ENCODE results near the gene CALD1. TPM values are rescaled to one million over a fixed set of nuclear protein-coding genes. Genes with fewer than 3 reads are reported as not detected.

The CALD1 gene
- total RNA-seq, 1 donor from 2014 or later: 237 TPM

DNA sequence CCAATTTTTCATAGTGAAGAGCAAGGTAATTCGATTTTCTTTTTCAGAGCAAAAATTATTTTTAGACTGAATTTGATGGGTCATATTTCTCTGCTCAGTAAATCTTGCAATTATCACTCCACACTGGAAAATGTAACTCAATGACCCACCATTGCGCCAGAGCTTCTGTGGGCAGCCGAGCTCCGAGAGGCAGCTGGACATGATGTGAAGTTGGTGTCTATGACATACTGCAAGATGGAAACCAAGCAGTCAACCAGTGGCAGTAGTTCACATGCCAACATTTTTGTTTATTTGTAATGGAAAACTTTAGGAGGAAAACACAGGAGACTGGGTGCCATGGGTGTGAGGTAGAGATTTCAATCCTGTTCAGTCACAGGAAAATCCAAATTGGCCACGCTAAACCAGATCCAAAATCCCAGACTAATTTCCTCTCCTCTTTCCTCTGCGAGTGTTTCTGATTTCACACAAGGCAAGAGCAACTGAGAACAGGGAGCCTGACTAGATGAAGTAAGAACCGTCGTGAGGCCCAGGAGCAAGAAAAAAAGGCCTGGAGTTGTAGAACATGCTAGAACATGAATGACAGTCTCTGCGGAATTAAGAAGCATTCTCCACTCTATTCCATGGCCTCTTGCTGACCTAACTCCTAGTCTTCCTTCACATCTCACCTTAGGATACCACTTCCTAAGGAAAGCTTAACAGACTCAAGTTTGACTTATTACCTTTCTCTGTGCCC lies 39.3 kb downstream of the CALD1 start:
- intact Hi-C loops (cut with DNase I): no loop called here
- DNase-seq (ENCODE audit: low spot score): no peak

DNA sequence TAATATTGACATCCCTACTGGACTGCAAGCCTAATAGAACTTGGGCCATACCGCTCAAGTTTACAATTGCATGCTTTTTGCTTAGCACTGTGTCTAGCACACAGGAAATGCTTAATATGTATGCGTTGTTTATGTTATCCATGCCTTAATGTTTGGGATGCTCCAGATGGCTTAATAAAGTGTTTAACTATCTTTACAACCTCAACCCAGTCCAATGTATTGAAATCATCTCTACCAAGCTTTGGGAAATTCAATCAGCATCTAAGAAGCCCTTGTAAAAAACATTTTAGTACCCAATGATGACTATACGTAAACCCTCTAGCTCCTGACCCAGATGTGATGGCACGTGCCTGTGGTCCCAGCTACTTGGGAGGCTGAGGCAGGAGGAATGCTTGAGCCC lies 40.0 kb downstream of the CALD1 start:
- intact Hi-C loops (cut with DNase I): no loop called here
- DNase-seq (ENCODE audit: low spot score): no peak

DNA sequence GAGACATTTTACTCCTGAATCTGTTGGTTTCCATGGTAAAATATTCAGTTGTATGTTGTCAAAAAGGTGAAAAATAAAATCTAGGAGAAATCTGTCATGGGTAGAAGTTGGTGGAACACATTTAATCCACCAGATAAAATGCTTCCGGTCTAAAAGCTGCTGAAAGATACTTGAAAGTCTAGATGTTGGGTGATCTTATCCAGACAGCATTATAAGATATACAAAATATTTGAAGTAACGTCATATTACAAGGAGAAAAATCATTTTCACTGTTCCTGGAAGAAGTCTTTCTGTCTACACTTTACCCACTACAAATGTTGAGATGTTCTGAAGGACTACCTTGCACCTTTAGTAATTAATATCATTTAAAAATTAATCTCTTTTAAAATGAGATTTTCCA lies 40.9 kb downstream of the CALD1 start:
- intact Hi-C loops (cut with DNase I): no loop called here
- no peak for DNase-seq (ENCODE audit: low spot score)

DNA sequence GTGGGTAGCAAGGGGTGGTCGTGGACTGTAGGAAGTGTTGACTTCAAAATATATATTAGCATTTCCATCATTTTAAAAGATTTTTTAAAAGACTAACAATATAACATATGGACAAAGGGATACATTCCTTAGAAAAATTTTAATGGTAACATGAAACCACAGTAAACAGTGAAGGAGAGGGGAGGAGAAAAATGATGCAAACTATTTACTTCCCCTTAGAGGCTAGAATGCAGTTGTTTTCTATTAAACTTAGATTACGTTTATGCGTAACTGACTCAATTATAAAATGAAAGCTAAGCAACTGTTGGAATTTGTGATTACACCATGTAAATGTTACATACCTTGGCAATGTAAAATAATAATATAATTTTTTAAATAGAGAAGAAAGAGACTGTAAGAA lies 41.3 kb downstream of the CALD1 start:
- intact Hi-C loops (cut with DNase I): no loop called here
- no peak for DNase-seq (ENCODE audit: low spot score)

DNA sequence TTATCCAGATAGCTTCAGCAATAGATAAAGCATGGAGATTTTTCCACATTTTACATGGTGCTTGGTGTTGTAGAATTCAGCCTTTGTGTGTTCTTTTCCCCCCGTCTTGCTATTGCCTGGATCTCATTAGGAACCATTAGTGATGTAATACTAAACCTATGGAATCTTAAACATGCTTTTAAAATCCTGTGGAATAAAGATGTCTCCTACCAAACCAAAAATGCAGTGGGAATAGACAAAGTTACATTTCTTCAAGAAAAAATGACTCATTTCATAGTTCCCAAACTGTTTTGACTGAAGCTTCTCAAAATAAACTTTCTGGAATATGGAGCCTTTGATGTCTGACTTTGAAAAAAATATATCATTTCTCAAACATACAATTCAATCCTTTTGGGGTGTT lies 44.0 kb downstream of the CALD1 start:
- no peak for DNase-seq (ENCODE audit: low spot score)
- intact Hi-C loops (cut with DNase I): no loop called here

DNA sequence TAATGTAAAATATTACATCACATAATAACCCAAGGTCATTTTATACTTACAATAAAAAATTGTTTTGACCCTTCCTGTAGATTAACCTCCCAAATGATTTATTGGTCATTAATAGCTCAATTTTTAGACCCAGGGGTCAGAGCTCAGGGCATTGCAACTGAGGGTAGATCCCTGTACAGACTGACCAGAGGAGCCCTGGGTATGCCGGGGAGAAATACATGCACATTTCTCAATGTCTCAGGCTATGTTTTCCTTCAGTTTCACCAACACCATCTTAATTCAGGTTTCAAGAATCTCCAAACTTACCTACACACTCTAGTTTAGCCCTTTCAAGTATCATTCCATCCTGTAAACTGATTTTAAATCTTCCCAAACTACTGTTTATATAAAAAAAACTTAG lies 46.2 kb downstream of the CALD1 start:
- intact Hi-C loops (cut with DNase I): loop anchor here (2.0 kb wide), 2 partner anchors 35 to 43 kb away; no protein-coding TSS in a partner anchor
- DNase-seq (ENCODE audit: low spot score): no peak

DNA sequence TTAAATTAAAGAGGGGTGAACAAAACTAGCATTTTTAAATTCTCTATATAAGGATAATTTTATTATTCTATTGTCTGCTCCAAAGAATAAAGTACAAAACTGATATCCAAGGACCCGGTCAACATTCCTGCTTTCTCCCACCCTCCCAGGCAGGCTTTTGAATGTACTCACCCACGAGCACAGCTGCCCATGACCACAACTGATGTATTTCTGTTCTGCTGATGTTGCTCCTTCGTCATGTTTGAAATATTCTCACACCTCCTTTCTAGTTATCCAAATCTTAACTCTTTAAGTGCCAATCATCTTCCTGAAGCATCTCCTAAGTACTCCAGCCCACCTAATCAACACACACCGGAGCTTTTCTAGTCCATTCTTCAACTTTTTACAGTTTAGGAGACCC lies 46.7 kb downstream of the CALD1 start:
- intact Hi-C loops (cut with DNase I): loop anchor here (2.0 kb wide), 2 partner anchors 35 to 43 kb away; no protein-coding TSS in a partner anchor
- no peak for DNase-seq (ENCODE audit: low spot score)

DNA sequence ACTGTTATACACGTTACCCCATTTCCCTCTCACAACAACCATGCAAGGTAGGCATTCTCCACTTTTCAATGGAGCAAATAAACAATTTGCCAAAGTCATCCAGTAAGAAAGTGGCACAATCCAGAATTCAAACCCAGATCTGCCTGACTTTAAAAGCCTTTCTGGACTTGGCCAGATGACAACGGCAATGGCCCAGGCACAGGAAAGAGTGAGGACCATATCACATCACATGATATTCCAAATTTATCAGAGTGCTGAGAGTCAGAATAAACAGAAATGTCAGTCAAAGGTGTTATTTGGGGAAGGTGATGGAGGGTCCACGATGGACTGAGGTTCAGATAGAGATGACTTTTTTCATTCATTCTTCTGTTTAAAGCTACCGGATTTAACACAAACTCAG lies 48.0 kb downstream of the CALD1 start:
- no peak for DNase-seq (ENCODE audit: low spot score)
- intact Hi-C loops (cut with DNase I): loop anchor here (1.0 to 2.0 kb wide), 3 partner anchors 37 to 64 kb away; no protein-coding TSS in a partner anchor

DNA sequence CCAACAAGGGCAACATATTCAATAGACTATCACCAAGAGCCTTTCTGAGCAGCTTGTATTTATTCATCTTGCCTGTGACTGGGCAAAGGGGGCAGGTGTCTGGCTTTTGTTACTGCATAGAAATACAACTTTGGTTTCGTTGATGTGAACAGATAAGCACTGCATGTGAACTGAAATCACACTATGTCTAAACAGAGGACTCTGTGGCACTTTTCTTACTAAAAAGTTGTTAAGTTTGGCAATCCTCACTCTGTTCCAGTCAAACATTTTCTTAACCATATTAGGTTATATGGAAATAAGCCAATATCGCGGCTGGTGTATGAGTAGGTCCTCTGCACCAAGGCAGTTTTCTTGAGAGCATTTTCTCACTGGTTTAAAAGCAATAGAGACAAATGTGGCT lies 48.5 kb downstream of the CALD1 start:
- intact Hi-C loops (cut with DNase I): loop anchor here (1.0 to 2.0 kb wide), 3 partner anchors 37 to 63 kb away; no protein-coding TSS in a partner anchor
- DNase-seq (ENCODE audit: low spot score): no peak

DNA sequence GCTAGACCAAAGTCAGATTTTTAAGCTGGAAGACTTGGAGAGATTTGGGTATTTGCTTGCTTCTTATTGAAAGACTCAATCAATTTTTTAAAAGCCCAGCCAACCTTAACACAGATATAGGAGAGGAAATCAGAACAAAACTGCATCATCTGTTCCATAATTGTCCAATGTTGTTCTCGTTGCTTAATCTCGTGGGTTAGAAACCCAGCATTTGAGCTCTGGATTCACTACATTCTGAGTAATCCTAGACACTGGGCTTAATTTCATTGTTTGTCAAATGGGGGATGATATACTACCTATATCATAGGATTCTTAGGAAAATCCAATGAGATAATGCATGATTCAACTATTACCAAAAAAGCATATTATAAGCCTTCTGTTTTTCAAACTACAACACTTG lies 48.9 kb downstream of the CALD1 start:
- no peak for DNase-seq (ENCODE audit: low spot score)
- intact Hi-C loops (cut with DNase I): no loop called here

DNA sequence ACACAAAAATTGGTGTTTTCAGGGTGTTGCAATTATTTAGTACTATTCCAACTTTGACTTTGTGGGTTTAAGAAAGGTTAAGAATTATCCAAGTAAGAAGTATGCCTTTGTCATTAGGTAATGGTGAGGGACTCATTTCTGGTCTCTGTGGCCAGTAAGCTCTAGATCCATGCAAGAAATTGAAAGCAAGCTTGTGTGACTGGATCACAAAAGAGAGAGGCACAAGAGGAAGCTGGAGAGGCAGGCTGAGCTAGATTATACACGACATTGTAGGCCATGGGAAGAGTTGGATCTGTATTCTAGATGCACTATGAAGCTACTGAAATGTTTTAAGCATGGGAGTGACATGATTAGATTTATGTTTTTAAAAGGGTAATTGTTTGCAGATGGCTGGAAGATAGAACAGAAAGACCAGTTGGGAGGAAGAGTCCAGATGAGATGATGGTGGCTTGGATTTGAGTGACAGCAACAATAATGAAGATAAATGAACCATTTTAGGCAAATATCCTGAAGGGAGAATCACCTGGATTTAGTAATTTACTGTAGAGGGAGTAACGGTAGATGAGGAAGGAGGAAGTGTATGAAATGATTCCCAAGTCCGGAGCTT lies 50.0 kb downstream of the CALD1 start:
- DNase-seq (ENCODE audit: low spot score): no peak
- intact Hi-C loops (cut with DNase I): no loop called here

DNA sequence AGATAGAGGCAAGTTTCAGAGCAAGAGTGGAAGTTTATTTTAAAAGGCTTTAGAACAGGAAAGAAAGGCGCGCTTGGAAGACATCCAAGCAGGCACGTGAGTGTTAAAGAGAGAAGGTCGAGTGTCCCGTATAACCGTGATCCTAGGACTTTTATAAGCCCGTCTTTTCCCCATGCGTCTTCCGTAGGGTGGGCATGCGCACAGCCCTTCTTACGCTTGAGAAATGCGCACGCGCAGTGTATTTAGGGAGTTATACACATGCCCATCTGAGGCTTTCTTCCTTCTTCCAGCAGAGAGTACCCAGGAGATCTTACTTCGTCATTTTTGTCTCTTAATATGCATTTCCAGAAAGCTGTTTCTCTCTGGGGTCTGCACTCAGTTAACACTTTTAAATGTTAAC lies 52.4 kb downstream of the CALD1 start:
- intact Hi-C loops (cut with DNase I): no loop called here
- DNase-seq (ENCODE audit: low spot score): no peak

DNA sequence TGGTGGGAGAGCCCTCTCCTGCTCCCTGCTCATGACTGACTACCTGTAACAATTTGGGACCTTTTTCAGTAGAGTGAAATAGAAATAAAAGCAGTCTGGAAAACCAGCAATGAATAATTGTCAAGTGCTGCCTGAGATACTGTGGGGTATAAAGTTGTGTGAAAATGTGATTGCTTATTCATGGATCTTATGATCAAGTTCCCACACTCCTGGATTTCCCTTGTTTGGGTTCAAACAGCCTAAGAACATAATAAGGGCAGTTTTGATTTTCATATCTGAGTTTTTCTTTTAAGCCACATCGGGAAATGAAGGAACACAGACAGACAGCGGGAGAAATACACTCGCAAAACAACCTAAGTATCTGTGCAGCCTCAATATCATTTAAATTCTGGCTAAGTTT lies 52.9 kb downstream of the CALD1 start:
- DNase-seq (ENCODE audit: low spot score): no peak

DNA sequence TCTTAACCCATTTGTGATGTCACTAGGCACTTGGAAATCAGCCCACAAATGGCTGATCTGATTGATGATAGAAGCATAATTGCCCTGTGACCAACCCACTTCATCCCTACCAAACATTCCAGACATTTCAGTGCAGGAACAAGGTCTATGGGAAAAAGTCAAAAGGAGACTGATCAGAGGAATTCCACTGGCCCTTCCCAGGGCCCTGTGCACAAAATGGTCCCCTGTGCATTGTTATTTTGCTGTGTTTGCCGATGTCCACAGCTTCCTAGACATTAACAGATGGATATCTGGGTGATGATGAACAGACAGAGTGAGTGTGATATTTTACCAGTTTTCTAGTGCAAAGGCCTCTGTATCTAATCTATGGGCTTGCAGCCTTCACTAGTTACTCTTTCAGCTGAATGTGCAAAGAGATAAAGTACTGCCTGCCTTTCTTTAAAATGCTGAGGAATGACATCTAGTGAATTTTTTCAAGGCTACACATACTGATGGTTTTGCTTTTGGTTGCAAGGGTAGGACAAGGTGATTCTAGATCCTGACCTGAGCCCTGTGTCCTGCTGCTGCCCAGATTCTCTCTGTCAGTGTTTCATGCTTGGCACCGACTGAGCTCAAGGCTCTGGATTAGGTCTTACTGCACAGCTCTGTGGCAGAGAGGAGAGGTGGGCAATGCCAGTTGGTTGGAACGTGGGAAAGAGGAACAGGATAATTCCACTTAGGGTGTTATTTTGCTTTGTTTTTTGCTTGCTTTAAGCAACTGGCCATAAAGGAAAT lies 55.4 kb downstream of the CALD1 start:
- intact Hi-C loops (cut with DNase I): no loop called here
- DNase-seq (ENCODE audit: low spot score): no peak

More for the DNA sequence above, 52.9 kb downstream of the CALD1 start:
- intact Hi-C loops (cut with DNase I): no loop called here

DNA sequence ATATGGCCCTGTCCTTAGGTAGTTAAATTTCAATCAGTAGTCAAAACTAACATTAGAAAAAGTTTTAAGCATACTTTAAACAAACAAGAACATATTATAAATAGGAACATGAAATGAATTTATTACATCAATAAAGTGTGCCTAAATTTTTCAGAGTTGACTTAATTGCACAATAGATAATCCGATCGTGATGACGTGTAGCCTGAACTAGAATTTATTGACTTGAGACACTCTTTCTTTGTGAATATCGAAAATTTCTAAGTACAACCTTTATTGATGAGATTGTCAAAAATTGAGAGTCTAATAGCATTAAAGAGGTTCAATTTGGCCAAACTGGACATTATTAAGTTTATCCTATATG lies 56.0 kb downstream of the CALD1 start:
- intact Hi-C loops (cut with DNase I): no loop called here

DNA sequence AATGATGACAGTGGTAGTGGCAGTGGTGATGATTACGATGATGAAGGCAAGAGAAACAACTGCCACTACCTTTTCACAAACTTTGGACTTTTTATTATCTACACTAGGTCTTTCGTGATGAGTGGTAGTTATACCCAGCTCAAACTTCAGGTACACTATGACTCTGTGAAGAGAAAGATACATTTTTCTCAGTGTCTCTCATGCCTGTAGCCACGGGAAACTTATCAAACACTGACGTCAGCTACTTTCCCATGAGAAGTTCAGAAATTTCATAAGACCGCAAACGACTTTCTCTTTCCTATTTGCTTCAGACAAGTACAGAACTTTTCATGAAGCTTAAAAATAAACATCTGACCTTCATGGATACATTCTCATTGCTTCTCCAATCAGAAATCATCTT lies 57.0 kb downstream of the CALD1 start:
- no peak for DNase-seq (ENCODE audit: low spot score)
- intact Hi-C loops (cut with DNase I): no loop called here

More for the DNA sequence above, 56.0 kb downstream of the CALD1 start:
- no peak for DNase-seq (ENCODE audit: low spot score)

DNA sequence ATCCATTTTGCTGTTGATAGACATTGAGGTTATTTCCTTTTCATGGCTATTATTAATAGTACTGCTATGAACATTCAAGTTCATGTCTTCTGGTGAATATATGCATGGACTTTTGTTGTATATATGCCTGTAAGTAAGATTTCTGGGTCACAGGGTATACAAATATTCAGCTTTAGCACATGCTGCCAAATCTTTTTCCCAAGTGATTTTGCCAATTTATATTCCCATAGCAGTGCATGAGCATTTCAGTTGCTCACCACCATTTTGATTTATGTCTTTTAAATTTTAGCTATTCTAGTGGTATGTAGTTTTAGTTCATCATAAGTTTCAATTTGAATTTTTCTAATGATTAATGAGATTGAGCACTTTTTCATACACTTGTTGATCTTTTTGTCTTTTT lies 59.9 kb downstream of the CALD1 start:
- intact Hi-C loops (cut with DNase I): no loop called here
- no peak for DNase-seq (ENCODE audit: low spot score)

DNA sequence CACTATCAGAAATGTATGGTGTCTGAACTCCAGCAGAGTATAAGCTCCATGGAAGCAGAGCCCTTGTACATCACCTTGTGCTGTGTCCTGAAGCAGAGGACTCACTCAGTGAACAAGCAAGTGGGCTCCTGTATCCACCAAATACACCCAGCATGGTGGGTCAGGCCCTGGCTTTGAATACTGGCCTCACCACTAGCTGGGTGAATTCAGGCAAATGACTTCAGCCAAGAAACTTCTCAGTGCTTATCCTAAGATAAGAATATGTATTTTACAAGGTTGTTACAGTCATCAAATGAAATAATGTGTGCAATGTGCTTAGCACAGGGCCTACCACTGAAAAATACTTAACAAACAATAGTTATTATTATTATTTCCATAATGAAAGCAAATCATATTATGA lies 62.6 kb downstream of the CALD1 start:
- no peak for DNase-seq (ENCODE audit: low spot score)
- intact Hi-C loops (cut with DNase I): no loop called here

DNA sequence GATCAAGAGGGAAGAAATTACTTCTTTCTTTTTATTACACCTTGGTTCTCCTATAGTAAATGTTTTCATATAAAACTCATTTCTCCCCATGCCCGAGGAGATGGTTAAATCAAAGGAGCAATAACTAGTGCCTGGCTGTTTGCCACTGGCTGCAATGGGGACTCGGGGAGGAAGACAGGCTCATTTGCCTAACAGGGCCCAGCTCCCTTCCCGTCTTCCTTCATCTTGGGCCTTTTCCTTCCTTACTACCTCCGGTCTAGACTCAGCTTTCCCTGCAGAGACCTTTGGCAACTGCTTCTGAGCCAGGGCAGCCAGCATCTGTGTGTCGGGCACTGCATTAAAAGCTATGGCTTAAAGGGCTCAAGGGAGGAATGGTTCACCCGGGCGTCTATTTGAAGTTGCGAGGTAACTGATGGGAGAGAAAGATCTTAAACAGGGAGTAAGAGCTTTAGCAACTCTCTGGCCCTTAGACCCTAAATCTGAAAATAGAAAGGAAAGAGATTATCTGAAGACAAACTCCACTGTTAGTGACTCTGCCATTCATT lies 63.5 kb downstream of the CALD1 start:
- intact Hi-C loops (cut with DNase I): no loop called here
- no peak for DNase-seq (ENCODE audit: low spot score)

DNA sequence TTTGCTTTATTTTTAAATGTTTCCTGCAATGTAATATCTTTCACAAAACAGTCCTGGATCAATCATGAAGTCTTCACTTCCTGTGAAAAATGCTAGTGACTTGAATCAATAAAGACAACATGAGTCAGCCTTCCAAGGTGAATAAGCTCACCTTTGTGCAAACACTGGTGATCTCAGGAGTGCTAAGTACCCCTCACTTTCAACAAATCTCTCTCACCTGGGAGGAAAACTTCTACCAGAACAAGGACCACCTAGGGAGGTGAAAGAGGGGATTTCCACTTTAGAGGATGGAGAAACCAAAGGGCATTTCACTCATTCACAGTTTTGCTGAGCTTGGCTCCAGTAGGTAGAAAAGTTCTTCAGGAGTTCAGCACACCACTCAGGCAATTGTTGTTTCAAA lies 64.8 kb downstream of the CALD1 start:
- DNase-seq (ENCODE audit: low spot score): no peak
- intact Hi-C loops (cut with DNase I): no loop called here

All from cardiac septum (tissue), 1 donor.